GM15510 (cell line): Measurements from ENCODE around the gene TTC34.

Source experiments
- POLR2A ChIP-seq: IDR thresholded peaks from 3 replicates; pipeline ENCODE4 v1.6.1; 2011; ENCODE audit warnings: borderline replicate concordance; ENCODE audit not compliant: insufficient read length; ENCODE audit errors: extremely low read depth

The TTC34 gene

GRCh38 chr1:2810899-2811532 is 9.5 kb upstream of the TTC34 start:
- no peak for TF ChIP-seq POLR2A

DNA sequence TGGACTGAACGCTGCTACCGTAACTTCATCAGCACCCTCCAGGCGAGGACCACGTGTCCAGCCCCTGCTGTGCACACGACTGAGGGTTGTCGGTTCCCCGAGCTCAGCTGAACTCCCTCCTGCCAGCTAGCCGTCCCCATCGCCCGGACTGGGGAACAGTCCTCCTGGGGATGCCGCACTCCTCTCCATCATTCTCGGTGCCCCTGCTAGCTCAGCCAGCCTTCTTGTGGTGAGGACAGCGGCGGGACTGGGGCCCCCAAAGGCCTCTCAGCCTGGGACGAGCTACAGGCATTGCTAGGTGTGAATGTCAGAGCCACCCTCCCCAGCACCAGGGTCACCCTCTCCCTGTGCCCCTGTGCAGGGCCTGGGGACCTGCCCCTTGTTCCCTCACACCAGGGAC is 8.8 kb upstream of the TTC34 start:
- no peak for TF ChIP-seq POLR2A

- TF ChIP-seq POLR2A, result no peak
Measured at GRCh38 chr1:2809656-2810055, 8.2 kb upstream of the TTC34 start.

- no peak for TF ChIP-seq POLR2A
Measured at GRCh38 chr1:2808831-2809605, 7.5 kb upstream of the TTC34 start.

GRCh38 chr1:2808386-2808705 is 6.9 kb upstream of the TTC34 start:
- TF ChIP-seq POLR2A, result no peak

- TF ChIP-seq POLR2A, result no peak
Measured at GRCh38 chr1:2807678-2808385, 6.3 kb upstream of the TTC34 start.

- no peak for TF ChIP-seq POLR2A
Measured at GRCh38 chr1:2807036-2807435, 5.5 kb upstream of the TTC34 start.

GRCh38 chr1:2806591-2806990 is 5.1 kb upstream of the TTC34 start:
- no peak for TF ChIP-seq POLR2A

DNA sequence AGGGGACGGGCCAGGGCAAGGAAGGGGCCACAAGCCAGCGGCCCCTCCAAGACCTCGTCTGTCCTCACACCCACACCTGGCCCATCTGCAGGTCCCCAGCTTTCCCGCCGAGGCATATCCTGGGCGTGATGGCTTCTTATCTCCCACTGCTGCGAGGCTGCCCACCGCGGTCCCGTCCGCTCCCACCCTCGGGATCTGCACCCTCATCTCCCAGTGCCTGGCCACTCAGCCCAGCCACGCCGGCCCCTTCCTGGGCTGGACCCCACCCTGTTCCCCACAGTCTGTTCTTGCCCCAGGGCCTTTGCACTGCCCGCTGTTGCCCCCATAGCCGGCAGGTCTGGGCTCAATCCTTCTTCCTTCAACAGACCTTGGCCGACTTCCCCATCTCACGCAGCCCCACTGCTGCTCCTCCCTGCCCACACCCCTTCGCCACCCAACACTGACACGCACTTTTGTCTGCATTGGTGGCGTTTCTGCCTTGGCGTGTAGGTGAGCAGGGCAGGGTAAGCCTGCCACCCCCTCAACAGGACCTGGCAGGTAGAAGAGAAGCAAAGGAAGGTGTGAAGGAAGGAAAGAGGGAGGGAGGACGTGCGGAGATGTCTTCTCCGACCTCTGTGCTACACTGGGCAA is 4.4 kb upstream of the TTC34 start:
- TF ChIP-seq POLR2A, result no peak

DNA sequence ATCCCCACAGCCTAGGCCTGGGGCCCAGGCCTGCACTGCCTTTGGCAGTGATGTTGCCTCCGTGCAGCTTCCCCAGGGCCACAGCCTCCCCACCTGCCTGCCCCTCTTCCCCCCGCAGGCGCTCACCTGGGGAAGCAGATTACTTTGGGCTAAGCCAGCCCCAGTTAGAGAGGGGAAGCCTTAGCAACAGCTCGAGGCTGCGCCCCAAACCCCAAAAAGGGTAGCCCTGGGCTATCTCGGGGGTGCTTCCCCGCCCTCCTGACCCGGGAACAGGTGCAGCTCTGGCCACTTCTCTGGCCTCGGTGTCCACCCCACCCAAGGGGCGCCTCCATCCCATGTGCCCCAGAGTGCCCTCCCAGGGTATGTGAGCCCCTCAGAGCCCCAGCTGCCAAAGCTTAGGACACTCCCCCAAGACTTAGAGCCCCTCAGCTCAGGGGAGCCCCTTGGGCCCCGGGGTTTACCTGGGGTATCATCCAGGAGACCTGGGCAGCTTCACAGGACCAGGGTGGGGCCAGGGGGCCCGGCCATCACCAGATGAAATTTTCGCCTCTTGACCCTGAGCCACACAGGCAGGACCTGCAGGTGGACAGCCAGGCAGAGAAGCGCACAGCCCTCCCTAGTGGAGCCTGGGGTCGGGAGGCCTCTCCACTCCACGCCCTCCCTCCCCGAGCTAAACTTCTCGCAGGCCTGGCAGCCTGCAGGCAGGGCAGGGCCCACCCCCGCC is 3.3 kb upstream of the TTC34 start:
- no peak for TF ChIP-seq POLR2A

DNA sequence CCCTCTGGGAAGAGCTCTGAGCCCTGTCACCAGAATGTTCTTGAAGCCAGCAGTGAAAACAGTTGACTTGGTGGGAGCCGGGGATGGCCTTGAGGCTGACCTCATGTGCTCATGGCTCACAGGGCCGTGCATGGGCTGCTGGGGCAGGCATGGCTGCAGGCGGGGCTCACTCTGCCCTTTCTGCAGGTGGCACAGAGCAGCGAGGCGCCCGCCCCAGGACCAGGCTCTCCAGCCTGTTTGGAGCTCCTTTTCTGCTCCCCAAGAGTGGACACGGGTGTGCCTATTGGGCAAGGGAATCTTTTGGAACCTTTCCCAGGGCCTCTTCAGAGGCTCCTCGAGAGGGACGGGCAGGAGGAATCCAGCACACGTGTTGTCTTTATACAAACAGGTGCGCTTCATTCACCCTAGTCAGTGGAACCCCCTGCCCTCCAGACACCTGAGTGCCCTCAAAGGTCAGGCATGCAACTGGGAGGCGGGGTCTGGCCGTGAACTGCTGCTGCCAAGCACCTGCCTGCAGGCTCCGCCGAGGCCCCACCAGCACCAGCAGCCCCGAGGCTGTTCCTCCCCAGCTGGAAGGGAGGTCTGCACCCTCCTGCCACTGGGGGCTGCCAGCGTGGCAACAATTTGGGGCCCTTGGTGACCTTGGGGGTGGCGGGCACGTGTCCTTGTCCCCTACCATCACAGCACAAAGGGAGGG is 2.6 kb upstream of the TTC34 start:
- no peak for TF ChIP-seq POLR2A

DNA sequence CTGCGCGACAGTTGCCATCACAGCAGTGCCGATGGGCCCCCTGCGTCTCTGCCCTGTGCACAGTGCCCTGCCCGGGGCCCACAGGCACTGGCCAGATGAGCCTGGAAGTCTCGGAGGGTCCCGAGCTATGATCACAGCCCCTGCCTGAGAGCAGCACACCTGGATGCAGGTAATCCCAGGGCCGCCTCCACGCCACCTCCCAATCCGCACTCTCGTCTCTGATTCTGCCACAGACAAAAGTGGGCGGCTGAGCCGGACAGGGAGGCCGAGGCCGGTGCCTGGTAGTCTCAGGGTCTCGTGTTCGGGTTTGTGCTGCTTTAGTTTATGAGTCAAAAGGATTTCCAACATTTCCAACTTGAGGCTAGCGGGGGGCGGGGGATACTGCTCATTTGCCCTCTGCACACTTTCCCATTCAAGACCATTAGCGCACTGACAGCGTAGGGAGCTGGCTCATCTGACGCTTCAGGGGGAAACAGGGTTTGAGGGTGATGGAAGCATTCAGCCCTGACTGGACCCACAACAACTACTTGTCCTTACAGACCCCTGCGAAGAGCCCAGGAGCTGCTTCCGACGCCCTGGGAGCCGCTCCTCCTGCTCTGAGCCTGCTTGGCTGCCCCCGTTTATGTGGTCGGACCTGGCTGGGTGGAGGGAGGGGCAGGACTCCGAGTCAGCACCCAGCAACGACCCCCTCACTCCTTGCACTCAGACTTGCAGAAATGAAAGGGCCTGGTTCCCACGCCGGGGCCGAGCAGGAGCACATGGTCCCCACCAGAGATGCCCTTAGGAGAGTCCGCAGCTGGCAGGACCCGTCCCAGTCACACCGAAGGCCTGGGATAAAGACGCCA is 1.8 kb upstream of the TTC34 start:
- no peak for TF ChIP-seq POLR2A

DNA sequence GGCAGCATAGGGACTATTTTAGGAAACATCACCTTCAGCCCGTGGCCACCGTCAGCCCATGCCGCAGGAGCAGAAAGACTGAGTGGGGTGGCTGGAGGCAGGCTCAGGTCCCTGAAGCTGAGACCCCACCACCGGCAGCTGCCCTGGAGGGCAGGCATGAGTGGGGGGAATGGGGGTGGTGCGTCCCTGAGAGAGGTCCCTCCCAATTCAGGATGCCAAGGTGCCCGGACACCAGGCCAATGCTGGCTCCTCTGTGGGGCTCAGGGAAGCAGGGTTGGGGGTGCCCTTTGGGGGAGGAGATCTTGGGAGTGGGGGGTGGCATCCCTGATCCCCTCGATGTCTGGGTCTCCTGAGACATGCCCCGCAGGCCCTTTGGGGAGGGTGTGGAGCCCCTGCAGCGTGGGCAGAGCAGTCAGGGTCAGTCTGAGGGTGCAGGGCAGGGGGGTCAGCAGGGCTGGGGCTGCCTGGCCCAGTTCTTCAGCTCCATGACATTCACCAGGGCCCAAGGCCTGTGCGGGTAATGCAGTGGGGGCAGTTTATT is 998 bp upstream of the TTC34 start:
- no peak for TF ChIP-seq POLR2A
